Measurements from ENCODE around the gene CABP4. TPM values are rescaled to one million over a fixed set of nuclear protein-coding genes. Genes with fewer than 3 reads are reported as not detected.

Gene CABP4
- total RNA-seq, 2 donors from 2014 or later: 3.1 TPM; not detected in 1

- H3K9me3 ChIP-seq: no peaks in the 10 kb centered on the region
- DNase-seq (peak; percentile 66 to 71 (median 68)), ATAC-seq (peak; percentile 5)
- peaks cover 50% of the 10 kb centered on the region for H3K4me1 ChIP-seq
- no peaks in the 10 kb centered on the region for H3K27me3 ChIP-seq
- intact Hi-C loops (cut with DNase I): no loop called here
- H3K27ac ChIP-seq: peak within 1 kb of the TSS; percentile 97 to 99 (median 98)
- H3K4me3 ChIP-seq: peak within 1 kb of the TSS; percentile 28 to 34
- 0 to 2% methylated on average over 10 to 56 of the region's 58 CpGs for WGBS, 2 donors
- H3K36me3 ChIP-seq (replicated peaks in 1 of 2; ENCODE audit: insufficient read depth in 1 of 2, low read depth in 2 of 2): peaks cover 0 to 3% of the 10 kb centered on the region in 2 donors
- TF ChIP-seq CTCF (IDR thresholded peaks at IDR 0.05) (no peak), POLR2A (IDR thresholded peaks at IDR 0.05) (no peak)
Measured at GRCh38 chr11:67504950-67505581, 49.9 kb downstream of the CABP4 start, which contains the start of gene PITPNM1. PITPNM1 (minus strand) TSS chr11:67505363; CDS start chr11:67504180, 1,183 bp downstream.

GRCh38 chr11:67505605-67506396, 50.6 kb downstream of the CABP4 start:
- H3K4me3 ChIP-seq: peak overlapping the region in 1 of 2 donors; percentile 28
- peaks cover 50% of the 10 kb centered on the region for H3K4me1 ChIP-seq
- intact Hi-C loops (cut with DNase I): no loop called here
- TF ChIP-seq CTCF (IDR thresholded peaks at IDR 0.05) (peak; percentile 97 to 99 (median 98)), POLR2A (IDR thresholded peaks at IDR 0.05) (peak; percentile 75 to 85 (median 82))
- peak; percentile 94 to 98 (median 96) for DNase-seq
- peak overlapping the region; percentile 97 to 99 (median 98) for H3K27ac ChIP-seq
- H3K27me3 ChIP-seq: no peaks in the 10 kb centered on the region
- WGBS, 2 donors: 2 to 4% methylated on average over 7 to 17 of the region's 17 CpGs
- peak; percentile 65 for ATAC-seq
- H3K36me3 ChIP-seq (replicated peaks in 1 of 2; ENCODE audit: insufficient read depth in 1 of 2, low read depth in 2 of 2): peaks cover 0 to 3% of the 10 kb centered on the region in 2 donors
- H3K9me3 ChIP-seq: no peaks in the 10 kb centered on the region

DNA sequence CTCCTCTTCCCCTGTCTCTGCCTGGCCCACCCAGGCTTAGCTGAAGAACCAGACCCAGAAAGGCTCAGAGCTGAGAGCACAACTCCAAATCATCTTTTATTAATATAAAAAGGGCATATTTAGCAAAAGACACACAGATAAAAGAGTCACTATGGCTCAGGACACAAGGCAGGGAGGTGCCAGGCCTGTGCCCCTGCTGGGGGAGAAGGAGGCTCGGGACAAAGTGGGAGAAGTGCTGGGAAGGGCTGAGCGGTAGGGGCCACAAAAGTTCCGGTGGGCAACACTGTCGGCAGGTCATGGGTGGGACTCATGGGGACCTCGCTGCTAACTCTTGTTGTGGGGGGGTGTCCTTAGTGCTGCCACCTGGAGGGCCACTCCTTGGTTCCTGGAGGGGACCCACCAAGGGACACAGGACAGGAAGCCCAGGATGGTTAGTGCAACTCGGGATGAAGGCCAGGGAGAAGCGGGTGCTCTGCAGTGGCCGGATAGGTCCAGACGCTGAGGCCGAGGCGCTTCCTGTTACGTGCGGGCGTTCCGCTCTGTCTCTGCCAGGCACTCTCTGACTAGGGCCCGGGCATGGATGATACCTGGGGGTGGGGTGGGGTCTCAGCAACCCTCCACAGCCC, 51.4 kb downstream of the CABP4 start:
- Histone ChIP-seq H3K27me3 (no peaks in the 10 kb centered on the region), H3K9me3 (no peaks in the 10 kb centered on the region), H3K4me1 (peaks cover 50% of the 10 kb centered on the region), H3K27ac (peak overlapping the region; percentile 97 to 99 (median 98)), H3K4me3 (peak overlapping the region in 1 of 2 donors; percentile 25), H3K36me3 (replicated peaks in 1 of 2; ENCODE audit: insufficient read depth in 1 of 2, low read depth in 2 of 2) (no peaks in the 10 kb centered on the region)
- intact Hi-C loops (cut with DNase I): no loop called here
- peak in 1 of 7 experiments; percentile 14 for TF ChIP-seq CTCF (IDR thresholded peaks at IDR 0.05)
- TF ChIP-seq POLR2A (IDR thresholded peaks at IDR 0.05): no peak
- WGBS, 2 donors: 36 to 51% methylated on average over 5 to 16 of the region's 16 CpGs
- DNase-seq (peak in 3 of 4 donors; percentile 33 to 43 (median 35)), ATAC-seq (no peak)

DNA sequence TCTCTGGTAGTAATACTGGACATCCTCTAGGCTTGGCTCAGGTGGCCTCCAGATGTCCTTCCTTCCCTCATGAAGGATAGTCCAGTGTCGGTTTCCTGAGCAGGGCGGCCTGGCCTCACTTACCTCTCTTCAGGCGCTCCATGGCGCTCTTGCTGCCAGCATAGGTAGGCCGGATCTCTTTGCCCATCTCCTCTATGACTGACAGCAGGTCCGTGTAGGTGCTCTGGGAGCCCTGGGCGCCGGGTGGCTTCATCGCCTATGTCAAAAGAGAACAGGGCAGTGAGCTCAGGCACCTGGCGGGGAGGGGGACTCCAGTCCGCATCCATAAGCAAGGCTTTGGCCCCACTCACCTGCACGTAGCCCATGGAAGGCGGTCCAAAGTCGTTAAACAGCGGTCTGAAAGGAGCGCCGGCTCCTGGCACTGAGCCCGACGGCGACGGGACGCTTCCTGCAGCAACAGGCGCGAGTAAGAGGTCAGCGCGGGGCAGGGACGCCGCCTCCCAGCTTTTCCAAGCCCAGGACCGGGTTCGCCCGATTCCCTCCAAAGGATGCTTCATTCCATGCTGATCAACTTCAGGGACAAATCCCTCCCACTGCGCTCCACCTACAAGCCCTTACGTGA, 52.2 kb downstream of the CABP4 start:
- no peaks in the 10 kb centered on the region for H3K9me3 ChIP-seq
- H3K27ac ChIP-seq: peak overlapping the region; percentile 97 to 99 (median 98)
- no peaks in the 10 kb centered on the region for H3K27me3 ChIP-seq
- ATAC-seq (no peak), DNase-seq (peak in 1 of 4 donors; percentile 30)
- H3K36me3 ChIP-seq (replicated peaks in 1 of 2; ENCODE audit: insufficient read depth in 1 of 2, low read depth in 2 of 2): no peaks in the 10 kb centered on the region
- TF ChIP-seq POLR2A (IDR thresholded peaks at IDR 0.05): no peak
- no peak for TF ChIP-seq CTCF (IDR thresholded peaks at IDR 0.05)
- peak overlapping the region; percentile 25 to 61 for H3K4me3 ChIP-seq
- 10 to 34% methylated on average over 5 to 33 of the region's 33 CpGs for WGBS, 2 donors
- H3K4me1 ChIP-seq: peaks cover 50% of the 10 kb centered on the region
- intact Hi-C loops (cut with DNase I): no loop called here
